OCI-LY3 (cell line): ENCODE results near the gene TMEM212.

Experiments
- EZH2phosphoT487 ChIP-seq: fragments of 200-600 bp; shearing (Covaris generic); IDR thresholded peaks from 2 replicates; pipeline ENCODE4 v1.6.1; 2018; ENCODE audit warnings: antibody characterized with exemption, mixed run types, low read depth
- TF ChIP-seq, protein P1 (sequence below): fragments of 200-600, 300-600 bp; sonication (generic); IDR thresholded peaks from 2 replicates; pipeline ENCODE4 v1.5.1; 2014; ENCODE audit warnings: antibody characterized with exemption, low read length, low read depth

- TF ChIP-seq, protein P1, sequence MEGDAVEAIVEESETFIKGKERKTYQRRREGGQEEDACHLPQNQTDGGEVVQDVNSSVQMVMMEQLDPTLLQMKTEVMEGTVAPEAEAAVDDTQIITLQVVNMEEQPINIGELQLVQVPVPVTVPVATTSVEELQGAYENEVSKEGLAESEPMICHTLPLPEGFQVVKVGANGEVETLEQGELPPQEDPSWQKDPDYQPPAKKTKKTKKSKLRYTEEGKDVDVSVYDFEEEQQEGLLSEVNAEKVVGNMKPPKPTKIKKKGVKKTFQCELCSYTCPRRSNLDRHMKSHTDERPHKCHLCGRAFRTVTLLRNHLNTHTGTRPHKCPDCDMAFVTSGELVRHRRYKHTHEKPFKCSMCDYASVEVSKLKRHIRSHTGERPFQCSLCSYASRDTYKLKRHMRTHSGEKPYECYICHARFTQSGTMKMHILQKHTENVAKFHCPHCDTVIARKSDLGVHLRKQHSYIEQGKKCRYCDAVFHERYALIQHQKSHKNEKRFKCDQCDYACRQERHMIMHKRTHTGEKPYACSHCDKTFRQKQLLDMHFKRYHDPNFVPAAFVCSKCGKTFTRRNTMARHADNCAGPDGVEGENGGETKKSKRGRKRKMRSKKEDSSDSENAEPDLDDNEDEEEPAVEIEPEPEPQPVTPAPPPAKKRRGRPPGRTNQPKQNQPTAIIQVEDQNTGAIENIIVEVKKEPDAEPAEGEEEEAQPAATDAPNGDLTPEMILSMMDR, result no peak
- no peak for TF ChIP-seq EZH2phosphoT487
Measured at GRCh38 chr3:171849617-171850319, 6.6 kb downstream of the TMEM212 start.
